ENCODE results near the gene COASY.
"Not testable (repeated sequence)": the region's sequence is repeated elsewhere in the genome, so short reads cannot be mapped to it uniquely, and the experiment has no call there.

Gene COASY

GRCh38 chr17:42537156-42537805 lies 24.7 kb upstream of the COASY start:
- no peak for DNase-seq
- H3K27ac Mint-ChIP-seq = peak overlapping the region in 1 of 2 donors; percentile 35
- no peak for ATAC-seq (replicated peaks)
- H3K36me3 Mint-ChIP-seq (ENCODE audit: insufficient read depth) = peaks cover 10% of the 10 kb centered on the region
- H3K4me1 Mint-ChIP-seq (ENCODE audit: low read depth in 2 of 2) = peaks cover 25 to 26% of the 10 kb centered on the region in 2 donors
- H3K4me3 Mint-ChIP-seq = peak overlapping the region; percentile 73 to 79
- H3K27me3 Mint-ChIP-seq = no peaks in the 10 kb centered on the region
- H3K9me3 Mint-ChIP-seq = no peaks in the 10 kb centered on the region

GRCh38 chr17:42537826-42538451 lies 24.0 kb upstream of the COASY start:
- Mint-ChIP-seq H3K4me3 (peak overlapping the region; percentile 52 to 58), H3K4me1 (ENCODE audit: low read depth in 2 of 2) (peaks cover 25 to 26% of the 10 kb centered on the region in 2 donors), H3K9me3 (no peaks in the 10 kb centered on the region), H3K27ac (no peak overlapping the region), H3K36me3 (ENCODE audit: insufficient read depth) (peaks cover 12% of the 10 kb centered on the region), H3K27me3 (no peaks in the 10 kb centered on the region)
- ATAC-seq (replicated peaks) (no peak), DNase-seq (no peak)

- peak overlapping the region in 1 of 2 donors; percentile 58 for H3K4me3 Mint-ChIP-seq
- peaks cover 25% of the 10 kb centered on the region in 2 donors for H3K4me1 Mint-ChIP-seq (ENCODE audit: low read depth in 2 of 2)
- DNase-seq (no peak), ATAC-seq (replicated peaks) (no peak)
- H3K9me3 Mint-ChIP-seq = no peaks in the 10 kb centered on the region
- peaks cover 12% of the 10 kb centered on the region for H3K36me3 Mint-ChIP-seq (ENCODE audit: insufficient read depth)
- H3K27me3 Mint-ChIP-seq = no peaks in the 10 kb centered on the region
- H3K27ac Mint-ChIP-seq = no peak overlapping the region
These were observed 23.5 kb upstream of the COASY start for GRCh38 chr17:42538482-42538881.

- H3K27ac Mint-ChIP-seq = peak overlapping the region; percentile 39 to 62
- H3K9me3 Mint-ChIP-seq; DNase-seq; H3K27me3 Mint-ChIP-seq; ATAC-seq (replicated peaks): not testable (repeated sequence)
- peak overlapping the region in 1 of 2 donors; percentile 30 for H3K4me3 Mint-ChIP-seq
- H3K36me3 Mint-ChIP-seq (ENCODE audit: insufficient read depth) = peaks cover 11% of the 10 kb centered on the region
- peaks cover 24% of the 10 kb centered on the region in 2 donors for H3K4me1 Mint-ChIP-seq (ENCODE audit: low read depth in 2 of 2)
These were observed 21.4 kb upstream of the COASY start for GRCh38 chr17:42540558-42540957.

GRCh38 chr17:42541041-42541833 lies 20.7 kb upstream of the COASY start:
- Mint-ChIP-seq H3K27me3 (no peaks in the 10 kb centered on the region), H3K4me3 (peak overlapping the region in 1 of 2 donors; percentile 30), H3K9me3 (no peaks in the 10 kb centered on the region), H3K4me1 (ENCODE audit: low read depth in 2 of 2) (peaks cover 20% of the 10 kb centered on the region in 2 donors), H3K27ac (peak overlapping the region; percentile 39 to 62), H3K36me3 (ENCODE audit: insufficient read depth) (peaks cover 6% of the 10 kb centered on the region)
- no peak for DNase-seq
- peak; percentile 21 for ATAC-seq (replicated peaks)

- ATAC-seq (replicated peaks) = no peak
- no peak overlapping the region for H3K27ac Mint-ChIP-seq
- no peak for DNase-seq
- H3K36me3 Mint-ChIP-seq (ENCODE audit: insufficient read depth) = peaks cover 5% of the 10 kb centered on the region
- no peak overlapping the region for H3K4me3 Mint-ChIP-seq
- H3K27me3 Mint-ChIP-seq = no peaks in the 10 kb centered on the region
- peaks cover 14 to 16% of the 10 kb centered on the region in 2 donors for H3K4me1 Mint-ChIP-seq (ENCODE audit: low read depth in 2 of 2)
- H3K9me3 Mint-ChIP-seq = no peaks in the 10 kb centered on the region
These were observed 18.5 kb upstream of the COASY start for GRCh38 chr17:42543190-42544079.

GRCh38 chr17:42544874-42545283 lies 17.1 kb upstream of the COASY start:
- Mint-ChIP-seq H3K36me3 (ENCODE audit: insufficient read depth) (peaks cover 5% of the 10 kb centered on the region), H3K9me3 (no peaks in the 10 kb centered on the region), H3K4me3 (no peak overlapping the region), H3K27me3 (no peaks in the 10 kb centered on the region), H3K27ac (no peak overlapping the region), H3K4me1 (ENCODE audit: low read depth in 2 of 2) (peaks cover 16 to 20% of the 10 kb centered on the region in 2 donors)
- DNase-seq (no peak), ATAC-seq (replicated peaks) (no peak)

- H3K9me3 Mint-ChIP-seq; H3K4me3 Mint-ChIP-seq; H3K27ac Mint-ChIP-seq; H3K27me3 Mint-ChIP-seq; DNase-seq; ATAC-seq (replicated peaks); H3K36me3 Mint-ChIP-seq (ENCODE audit: insufficient read depth): not testable (repeated sequence)
- H3K4me1 Mint-ChIP-seq (ENCODE audit: low read depth in 2 of 2) = peaks cover 13 to 19% of the 10 kb centered on the region in 2 donors
These were observed 16.0 kb upstream of the COASY start for GRCh38 chr17:42545755-42546505.

- DNase-seq (no peak), ATAC-seq (replicated peaks) (no peak)
- peaks cover 5% of the 10 kb centered on the region for H3K36me3 Mint-ChIP-seq (ENCODE audit: insufficient read depth)
- no peaks in the 10 kb centered on the region for H3K27me3 Mint-ChIP-seq
- H3K4me1 Mint-ChIP-seq (ENCODE audit: low read depth in 2 of 2) = peaks cover 11 to 16% of the 10 kb centered on the region in 2 donors
- H3K9me3 Mint-ChIP-seq = no peaks in the 10 kb centered on the region
- H3K4me3 Mint-ChIP-seq = peak overlapping the region in 1 of 2 donors; percentile 33
- no peak overlapping the region for H3K27ac Mint-ChIP-seq
These were observed 14.9 kb upstream of the COASY start for GRCh38 chr17:42547001-42547461.

GRCh38 chr17:42547698-42548069 lies 14.3 kb upstream of the COASY start:
- Mint-ChIP-seq H3K4me1 (ENCODE audit: low read depth in 2 of 2) (peaks cover 16 to 18% of the 10 kb centered on the region in 2 donors), H3K4me3 (peak overlapping the region in 1 of 2 donors; percentile 33), H3K9me3 (no peaks in the 10 kb centered on the region), H3K36me3 (ENCODE audit: insufficient read depth) (peaks cover 3% of the 10 kb centered on the region), H3K27ac (no peak overlapping the region), H3K27me3 (no peaks in the 10 kb centered on the region)
- DNase-seq = no peak
- no peak for ATAC-seq (replicated peaks)

- Mint-ChIP-seq H3K27ac (no peak overlapping the region), H3K4me3 (peak overlapping the region; percentile 29 to 33), H3K9me3 (no peaks in the 10 kb centered on the region), H3K27me3 (no peaks in the 10 kb centered on the region), H3K4me1 (ENCODE audit: low read depth in 2 of 2) (peaks cover 16 to 21% of the 10 kb centered on the region in 2 donors), H3K36me3 (ENCODE audit: insufficient read depth) (peaks cover 3% of the 10 kb centered on the region)
- ATAC-seq (replicated peaks) (peak; percentile 93), DNase-seq (peak; percentile 58 to 74 (median 71))
These were observed 13.7 kb upstream of the COASY start for GRCh38 chr17:42548070-42548837.
